TTC549 (cell line): ENCODE results near the gene CFAP45.

ENCODE experiments used
- FAIRE-seq: peaks from 2 replicates; lab custom pipeline; 2012; peaks lifted over from hg19 to GRCh38; lab: Jason Lieb, UNC

CFAP45 gene

GRCh38 chr1:159872891-159873290 is 27.1 kb downstream of the CFAP45 start:
- FAIRE-seq, result no peak

DNA sequence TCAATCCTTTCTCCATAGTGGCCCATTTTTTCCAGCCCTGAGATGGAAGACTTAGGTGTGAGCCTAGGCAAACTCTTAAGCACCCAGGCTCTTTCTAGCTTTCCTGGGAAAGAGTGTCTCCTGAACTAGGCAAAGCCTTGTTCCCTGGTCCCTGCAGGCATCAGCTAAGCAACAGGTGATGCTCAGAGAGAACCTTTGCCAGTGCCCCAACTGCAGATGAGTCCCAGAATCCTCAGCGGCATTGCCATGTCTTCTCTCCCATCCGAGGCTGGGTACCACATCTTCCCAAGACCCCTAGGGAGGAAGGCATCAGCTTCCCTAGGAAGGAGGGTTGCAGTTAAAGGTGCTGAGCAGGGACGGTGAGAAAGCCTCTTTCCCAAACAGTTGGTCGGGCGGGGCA is 29.3 kb downstream of the CFAP45 start:
- FAIRE-seq, result no peak

DNA sequence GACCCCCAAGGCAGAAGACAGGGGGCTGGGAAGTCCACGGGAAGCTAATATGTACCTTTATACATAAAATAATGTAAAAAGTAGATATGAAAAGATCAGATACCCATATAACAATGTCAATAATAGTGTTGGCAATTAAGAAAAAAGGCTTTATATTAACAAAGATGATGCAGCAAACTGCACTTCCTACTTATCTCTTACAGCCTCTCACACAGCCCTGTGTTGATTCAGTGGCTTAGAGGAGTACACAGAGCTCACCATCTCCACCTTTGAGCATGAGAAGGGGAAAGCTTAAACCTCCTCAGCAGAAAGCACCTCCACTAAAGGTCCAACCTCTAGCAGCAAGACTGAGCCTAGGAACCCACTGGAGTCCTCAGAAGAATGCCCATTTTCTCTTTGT is 30.4 kb downstream of the CFAP45 start:
- no peak for FAIRE-seq

DNA sequence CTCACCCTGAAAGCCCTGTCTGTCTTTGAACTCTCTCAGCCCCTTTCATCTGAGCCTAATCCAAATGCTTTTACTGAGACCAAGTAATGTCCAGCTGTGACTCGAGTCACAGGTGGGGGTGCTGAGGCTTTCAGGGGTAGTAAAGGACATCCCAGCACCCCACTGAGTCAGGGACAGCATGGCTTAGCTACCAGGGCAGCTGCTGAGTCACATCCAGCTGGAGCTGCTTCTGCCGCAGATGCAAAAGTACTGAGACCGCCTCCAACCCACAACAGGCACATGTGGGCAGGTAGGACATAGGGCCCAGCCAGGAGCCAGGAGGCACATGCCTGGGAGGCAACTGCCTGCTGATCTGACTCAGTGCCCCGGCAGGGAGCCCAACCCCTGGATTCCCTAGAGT is 30.8 kb downstream of the CFAP45 start:
- FAIRE-seq, result no peak

DNA sequence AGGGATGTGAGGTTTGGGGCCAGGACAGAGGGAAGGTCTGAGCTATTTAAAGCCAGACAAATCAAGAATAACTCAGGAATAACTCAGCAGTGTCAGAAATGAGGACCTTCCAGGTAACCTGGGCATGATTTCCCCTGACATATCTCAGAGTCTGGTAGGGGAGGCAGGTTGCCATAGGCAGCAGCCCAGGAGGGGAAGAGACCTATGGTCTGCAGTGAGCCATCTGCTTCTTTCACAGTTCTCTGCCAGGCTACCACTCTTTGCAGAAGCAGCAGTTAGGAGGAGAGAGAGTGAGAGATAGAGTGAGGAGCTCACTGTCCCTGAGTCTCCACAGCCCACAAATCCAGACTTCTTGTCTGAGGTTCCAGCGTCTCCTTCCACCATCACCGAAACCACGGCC is 31.2 kb downstream of the CFAP45 start:
- no peak for FAIRE-seq

GRCh38 chr1:159867664-159868026 is 32.3 kb downstream of the CFAP45 start:
- no peak for FAIRE-seq

DNA sequence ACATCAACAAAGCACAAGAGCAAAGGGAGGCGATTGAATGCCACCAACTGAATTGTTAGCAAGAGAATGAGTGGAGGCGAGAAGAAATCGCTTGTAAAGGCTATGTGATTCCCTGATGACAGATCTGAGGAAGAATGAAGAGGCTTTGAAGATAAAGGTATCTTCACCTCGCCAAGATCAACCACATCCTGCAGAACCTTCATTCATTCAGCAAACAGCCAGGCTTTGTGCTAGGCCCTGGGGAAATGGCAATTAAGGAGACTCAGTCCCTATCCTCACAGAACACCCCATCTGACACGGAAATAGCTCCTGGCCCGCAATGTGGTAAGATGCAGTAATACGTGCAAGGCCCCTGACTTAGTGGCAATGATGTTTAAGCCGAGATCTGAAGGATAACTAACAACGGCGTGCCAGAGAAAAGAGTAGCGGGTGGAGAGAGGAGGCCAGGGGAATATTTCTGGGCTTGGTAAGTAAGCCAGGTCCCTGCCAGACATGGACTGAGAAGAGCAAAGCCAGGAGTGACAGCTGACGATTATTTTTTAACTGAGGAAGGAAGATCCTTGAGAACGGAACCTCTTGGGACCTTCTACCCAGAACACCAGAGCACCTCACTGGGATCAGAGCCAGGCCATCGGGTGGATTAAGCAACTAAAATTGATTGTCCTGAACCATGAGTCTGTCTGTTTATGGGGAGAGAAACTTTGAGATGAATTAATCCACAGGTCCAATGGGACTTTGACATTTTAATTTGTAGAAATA is 32.9 kb downstream of the CFAP45 start:
- no peak for FAIRE-seq

DNA sequence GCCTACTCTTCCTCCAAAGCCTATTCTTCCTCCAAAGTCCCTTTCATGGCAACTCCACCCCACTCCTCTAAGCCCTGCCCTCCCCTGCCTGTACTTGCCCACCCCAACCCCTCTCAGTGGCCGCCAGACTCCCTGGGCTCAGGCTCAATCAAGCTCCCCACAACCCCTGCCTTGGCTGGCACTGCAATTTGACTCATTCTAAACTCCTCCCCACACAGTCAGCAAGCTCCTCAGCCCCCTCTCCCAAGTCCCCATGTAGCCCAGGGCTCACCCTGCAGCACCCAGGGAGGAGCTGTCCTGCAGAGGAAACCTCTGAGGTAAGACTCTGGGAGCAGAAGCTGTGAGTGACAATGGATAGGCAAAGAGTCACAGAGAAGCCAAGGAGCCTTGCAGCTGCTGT is 33.9 kb downstream of the CFAP45 start:
- FAIRE-seq, result no peak

- no peak for FAIRE-seq
These were observed 35.7 kb downstream of the CFAP45 start for GRCh38 chr1:159864262-159864661.

DNA sequence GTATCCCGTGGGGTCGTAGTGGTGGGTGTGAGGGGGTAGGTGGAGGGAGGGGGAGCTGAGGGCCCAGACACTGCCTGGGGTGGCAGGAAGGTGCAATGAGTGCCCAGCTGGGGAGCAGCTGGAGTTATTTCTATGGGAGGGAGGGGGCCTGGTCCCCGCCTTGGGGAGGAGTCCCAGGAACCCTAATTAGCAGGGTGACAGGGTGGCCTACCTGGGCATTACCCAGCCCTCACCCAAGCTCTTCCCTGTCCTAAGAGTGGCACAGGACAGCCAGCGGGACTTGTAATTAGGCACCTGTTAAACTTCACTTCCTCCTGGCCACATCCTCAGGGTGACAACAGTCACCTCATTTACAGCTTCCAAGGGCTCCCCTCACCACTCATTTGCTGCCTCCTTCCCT is 37.4 kb downstream of the CFAP45 start, which contains the start of gene VSIG8:
Gene VSIG8 (minus strand): TSS at position 101 of the 400 bp plus-strand sequence. CDS start 136 bp downstream, outside the sequence.
- no peak for FAIRE-seq

- FAIRE-seq, result no peak
These were observed 37.9 kb downstream of the CFAP45 start for GRCh38 chr1:159862031-159862430.

DNA sequence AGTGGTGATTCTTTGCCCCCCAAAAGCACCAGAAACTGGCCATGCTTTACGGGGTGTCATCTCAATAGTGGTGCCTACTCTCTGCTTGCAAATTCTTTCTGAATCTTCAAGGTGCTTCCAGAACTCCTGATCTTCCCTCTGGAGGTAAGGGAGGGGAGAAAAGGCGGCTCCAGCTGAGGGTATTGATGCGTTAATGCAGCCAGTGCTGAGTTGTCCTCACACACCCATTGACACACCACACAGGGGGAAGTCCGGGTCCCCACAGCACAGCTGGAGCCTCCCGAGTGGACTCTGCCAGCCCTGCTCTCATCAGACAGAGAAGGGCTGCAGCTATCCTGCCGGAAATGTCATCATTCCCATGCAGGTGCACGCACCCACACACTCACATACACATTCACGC is 38.7 kb downstream of the CFAP45 start:
- FAIRE-seq, result no peak

DNA sequence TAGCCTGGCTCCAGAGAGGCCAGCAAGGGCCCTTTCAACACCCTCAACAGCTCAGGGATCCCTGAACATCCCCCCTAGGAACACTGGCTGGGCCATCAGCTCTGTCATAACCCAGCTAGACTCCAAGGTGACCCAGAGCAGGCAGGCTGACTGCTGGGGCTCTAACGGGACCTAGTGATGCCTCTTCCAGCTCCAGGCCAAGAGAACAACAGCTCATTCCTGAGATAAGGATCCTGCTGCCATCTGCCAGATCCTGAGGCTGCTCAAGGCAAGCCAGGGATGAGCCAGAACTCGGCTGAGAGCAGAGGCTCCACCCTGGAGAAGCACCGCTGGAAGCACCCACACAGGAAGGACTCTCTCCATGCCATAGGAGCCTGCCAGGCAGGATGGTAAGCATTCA is 39.5 kb downstream of the CFAP45 start:
- FAIRE-seq, result no peak

DNA sequence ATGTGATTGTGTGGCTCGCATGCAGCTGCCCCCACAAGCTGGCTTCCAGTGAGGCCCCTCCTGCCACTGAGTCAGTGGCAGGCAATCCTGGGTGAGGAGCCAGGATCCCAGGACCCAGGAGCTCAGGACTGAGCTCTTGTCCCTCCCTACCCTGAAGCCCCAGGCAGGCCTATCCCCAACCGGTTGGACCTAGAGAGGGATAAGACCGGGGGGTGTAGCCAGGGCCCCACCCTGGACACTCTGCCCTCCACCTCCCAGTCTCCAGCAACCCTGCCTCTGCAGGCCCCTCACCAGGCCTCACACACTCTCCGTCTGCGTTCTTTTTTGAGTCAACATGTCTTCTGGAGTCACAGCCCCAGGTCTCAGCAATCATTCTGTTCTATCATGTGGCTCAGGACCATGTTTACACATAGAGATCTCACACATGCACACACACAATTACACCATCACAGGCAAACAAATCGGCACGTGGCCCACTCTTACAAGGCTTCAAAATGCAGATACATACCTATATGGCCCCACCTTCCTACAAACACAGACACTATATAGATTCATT is 40.1 kb downstream of the CFAP45 start:
- no peak for FAIRE-seq

DNA sequence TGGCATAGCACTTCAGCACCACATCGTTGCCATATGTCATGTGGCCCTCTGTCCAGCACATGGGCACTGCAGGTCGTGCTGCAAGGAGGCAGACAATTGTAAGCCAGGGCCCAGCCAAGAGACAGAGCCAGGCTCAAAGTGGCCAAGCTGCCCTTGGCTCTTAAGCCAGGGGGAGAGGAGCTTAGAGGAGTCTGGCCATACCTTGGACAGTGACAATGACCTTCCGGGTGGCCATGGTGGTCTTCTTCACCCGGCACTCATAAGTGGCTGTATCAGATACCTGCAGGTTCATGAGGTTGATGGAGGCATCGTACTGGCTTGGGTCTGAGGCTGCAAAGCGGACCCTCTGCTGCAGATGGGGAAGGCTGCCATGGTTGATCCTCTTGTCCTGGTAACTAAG is 42.1 kb downstream of the CFAP45 start:
- FAIRE-seq, result no peak

GRCh38 chr1:159856576-159856975 is 43.4 kb downstream of the CFAP45 start:
- no peak for FAIRE-seq

DNA sequence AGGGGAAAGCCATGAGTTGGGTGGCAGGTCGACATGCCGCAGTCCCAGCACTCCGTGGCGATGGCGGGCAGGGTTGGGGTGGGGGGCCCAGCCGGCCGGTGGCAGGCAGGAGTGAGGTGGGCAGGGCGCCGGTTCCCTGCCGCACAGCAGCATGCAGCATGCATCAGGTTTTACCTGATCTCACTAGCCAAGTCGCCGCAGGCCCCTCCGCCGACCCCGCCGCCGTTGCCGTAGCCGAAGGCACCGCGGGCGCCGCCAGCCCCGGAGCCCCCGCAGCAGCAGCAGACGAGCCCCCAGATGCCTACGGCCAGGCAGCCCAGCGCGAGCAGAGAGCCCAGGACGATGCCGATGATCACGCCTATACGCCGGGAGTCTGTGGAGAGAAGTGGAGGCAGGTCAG is 44.3 kb downstream of the CFAP45 start:
- no peak for FAIRE-seq

- FAIRE-seq, result no peak
These were observed 45.2 kb downstream of the CFAP45 start for GRCh38 chr1:159854693-159855192.

DNA sequence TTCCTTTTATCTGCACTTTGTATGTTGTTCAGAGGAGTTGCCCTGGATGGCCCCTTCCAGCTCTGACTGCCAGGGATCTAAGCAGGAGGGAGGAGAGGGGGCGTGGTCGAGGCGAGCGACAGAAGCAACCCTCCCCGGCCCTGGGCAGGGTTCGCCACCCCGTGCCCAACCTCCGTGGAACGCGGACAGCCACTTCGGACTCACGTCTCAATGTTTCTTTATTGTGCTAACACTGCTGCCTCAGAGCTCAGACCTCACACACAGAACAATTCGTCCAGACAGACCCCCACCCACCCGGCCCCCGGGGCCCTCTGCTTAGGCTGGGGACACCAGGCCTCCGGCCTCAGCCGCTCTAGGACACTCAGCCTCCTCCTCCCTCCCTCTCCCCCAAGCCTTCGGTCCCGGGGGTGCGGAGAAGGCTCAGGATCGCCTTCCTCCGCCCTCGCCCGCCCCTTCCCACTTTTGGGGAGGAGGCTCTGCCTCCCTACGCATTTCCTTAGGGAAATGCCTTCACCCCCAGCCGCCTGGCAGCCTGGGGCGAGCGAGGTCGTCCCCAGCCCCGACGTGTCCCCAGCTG is 45.8 kb downstream of the CFAP45 start:
- FAIRE-seq, result no peak

- FAIRE-seq, result no peak
These were observed 46.4 kb downstream of the CFAP45 start for GRCh38 chr1:159853417-159854115.

DNA sequence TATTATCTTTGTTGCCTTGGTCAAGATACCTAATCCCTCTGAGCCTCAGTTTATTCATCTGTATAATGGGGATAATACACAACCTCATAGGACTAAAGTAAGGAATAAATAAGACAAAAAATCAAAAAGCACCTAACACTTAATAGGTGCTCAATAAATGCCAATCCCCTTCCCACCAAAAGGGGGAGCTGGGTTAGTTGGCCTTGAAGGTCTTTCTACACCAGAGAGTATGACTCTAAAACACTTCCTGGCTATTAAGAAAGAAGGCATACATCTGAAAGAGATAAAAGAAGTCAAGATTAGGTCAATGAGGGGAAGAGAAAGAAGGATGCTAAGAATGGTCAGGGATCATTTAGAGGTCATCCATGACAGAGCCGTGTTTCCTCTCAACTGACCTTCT is 48.6 kb downstream of the CFAP45 start:
- FAIRE-seq, result no peak

- FAIRE-seq, result no peak
These were observed 50.2 kb downstream of the CFAP45 start for GRCh38 chr1:159849626-159850366.
